Raji (cell line): Measurements from ENCODE around the gene KRT25.

Source experiments
- POLR2A ChIP-seq: IDR thresholded peaks from 2 replicates; pipeline ENCODE4 v1.6.1; 2011; ENCODE audit warnings: low read depth, low read length, control low read depth; ENCODE audit not compliant: insufficient read depth

Gene KRT25

DNA sequence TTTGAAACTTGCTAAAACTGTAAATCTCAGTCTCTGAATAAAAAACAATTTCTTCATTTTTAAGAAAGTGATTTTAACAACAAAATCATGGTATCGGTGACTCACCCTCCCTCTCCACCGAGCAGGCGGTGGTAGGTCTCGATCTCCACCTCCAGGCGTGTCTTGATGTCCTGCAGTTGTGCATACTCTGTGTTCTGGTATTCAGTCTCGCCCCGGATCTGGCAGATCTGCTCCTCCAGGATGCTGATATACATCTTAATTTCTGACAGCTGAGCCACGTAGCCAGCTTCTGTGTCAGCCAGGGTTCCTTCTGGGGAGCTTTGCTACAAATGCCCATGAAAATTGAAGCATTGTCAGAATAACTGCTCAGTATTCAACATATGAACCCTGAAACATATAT is 36.2 kb downstream of the KRT25 start:
- no peak for TF ChIP-seq POLR2A

DNA sequence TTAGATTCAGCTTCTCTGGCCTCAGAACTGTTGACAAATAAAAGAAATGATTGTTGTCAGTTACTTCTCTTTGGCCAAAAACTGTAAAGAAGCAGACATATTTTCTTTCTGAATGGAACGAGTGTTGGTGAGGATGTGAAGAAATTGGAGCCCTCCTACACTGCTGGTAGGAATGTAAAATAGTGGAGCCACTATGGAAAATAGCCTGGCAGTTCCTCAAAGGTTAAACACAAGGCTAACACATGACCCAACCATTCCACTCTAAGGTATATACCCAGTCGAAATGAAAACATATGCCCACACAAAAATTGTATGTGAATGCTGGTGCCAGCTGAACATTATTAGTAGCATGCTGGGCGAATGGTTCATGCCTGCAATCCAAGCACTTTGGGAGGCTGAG is 37.4 kb downstream of the KRT25 start:
- no peak for TF ChIP-seq POLR2A

DNA sequence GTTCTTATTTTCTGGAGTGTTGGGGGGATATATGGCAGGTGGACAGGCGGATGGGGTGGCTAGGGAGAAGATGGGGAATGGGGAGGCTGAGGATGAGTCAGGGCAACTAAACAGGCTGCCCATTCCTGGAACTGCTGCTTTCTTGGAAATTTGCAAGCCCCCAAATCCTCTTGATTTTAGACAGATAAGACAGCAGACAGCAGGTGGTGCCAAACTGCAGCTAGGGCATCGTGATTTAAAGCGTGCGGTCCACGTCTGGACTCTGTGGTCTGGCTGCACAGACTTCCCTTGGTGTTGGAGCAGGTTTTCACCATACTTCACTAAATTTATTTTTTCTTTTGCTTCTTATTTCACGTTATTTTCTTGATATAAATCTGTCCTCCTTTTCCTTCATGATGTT is 40.7 kb downstream of the KRT25 start:
- no peak for TF ChIP-seq POLR2A

DNA sequence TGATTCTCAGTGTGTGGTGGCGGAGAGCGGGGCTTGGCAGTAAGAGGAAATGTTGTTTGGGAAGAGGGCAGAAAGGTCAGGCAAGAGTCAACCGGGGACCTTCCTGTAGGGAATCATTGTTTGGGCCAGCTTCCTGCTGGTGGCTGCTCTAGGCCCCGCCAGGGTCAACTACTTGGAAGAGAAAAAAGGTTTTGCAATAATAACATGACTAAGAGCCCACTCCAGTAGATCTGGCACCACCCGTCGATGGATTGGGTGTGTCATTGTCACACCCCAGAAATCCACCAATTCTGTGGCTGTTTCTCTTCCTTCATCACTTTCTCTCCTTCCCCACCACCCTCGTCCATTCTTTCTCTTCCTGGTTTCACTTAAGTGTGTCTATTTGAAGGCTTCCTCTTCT is 47.4 kb downstream of the KRT25 start:
- no peak for TF ChIP-seq POLR2A

DNA sequence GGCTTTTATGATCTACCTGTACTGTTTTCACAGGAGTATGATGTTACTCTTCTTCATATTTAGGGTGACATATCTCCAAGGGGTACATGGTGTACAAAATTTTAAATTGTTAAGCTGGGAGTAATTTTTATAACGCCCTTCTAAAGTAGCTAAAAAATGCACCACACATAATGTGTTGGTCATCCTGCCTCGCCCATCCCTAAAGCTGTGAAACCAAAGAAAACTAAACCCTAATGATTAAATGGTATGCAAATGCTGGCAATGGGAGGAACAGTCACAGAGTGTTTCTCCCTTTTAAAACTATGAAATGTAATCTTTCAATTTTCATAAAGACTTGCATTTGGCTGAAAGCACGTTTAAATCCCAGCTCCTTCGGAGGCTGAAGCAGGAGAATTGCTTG is 49.5 kb downstream of the KRT25 start:
- TF ChIP-seq POLR2A, result no peak

DNA sequence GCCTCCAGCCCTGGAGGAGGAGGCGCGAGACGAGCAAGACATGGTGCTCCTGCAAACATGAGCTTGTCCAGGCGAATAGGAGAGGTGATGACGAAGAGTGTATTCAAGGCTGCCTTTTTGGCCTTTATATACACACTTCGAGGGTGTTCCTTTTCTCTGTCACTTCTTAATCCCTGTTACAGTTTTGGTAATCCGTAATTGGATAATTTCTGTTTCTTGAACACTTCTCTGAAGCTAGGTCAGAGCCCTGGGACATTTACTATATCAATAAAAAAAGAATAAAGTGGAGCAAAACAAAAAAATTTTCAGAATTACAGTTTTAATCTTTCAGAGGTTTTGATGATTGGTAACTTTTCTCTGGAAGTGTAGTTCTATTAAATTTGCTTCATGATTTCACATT is 51.5 kb downstream of the KRT25 start, which contains the start of gene KRT24:
Gene KRT24, minus strand, starts transcription at position 101 of the 400 bp plus-strand sequence. Its CDS starts 59 bp downstream, at position 42.
- TF ChIP-seq POLR2A, result no peak

DNA sequence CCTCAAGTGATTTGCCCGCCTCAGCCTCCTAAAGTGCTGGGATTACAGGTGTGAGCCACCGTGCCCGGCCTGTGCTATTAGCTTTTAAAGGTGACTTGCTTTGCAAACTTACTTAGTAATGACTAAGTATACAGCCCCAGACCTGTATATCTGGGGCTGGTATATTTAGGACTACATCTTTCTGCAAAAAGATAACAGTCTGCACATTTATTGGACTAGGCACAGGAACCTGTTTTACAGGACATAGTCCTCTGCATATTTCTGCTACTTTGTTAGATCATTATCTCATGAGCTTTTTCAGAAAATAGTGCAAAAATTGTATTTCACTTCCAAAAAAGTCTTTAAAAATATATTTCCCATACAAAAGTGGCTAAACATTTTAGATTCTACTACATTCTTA is 52.9 kb downstream of the KRT25 start:
- no peak for TF ChIP-seq POLR2A

DNA sequence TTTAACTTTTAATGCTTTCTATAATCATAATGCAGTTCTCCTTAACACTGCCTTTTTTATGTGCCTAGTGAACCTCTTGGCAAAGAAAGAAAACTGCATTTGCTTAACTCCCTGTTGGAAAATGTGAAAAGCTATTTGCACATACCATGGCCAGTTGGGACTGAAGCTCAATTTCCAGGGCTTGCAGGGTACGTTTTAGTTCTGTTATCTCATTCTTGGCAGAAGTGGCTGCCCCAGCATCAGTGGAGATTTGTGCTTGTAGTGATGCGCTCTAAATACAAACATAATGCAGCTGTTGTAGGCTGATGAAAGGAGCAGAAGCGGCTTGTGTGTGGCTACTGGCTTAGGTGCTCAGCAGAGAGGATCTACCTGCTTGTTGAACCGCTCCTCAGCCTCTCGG is 55.3 kb downstream of the KRT25 start:
- no peak for TF ChIP-seq POLR2A

DNA sequence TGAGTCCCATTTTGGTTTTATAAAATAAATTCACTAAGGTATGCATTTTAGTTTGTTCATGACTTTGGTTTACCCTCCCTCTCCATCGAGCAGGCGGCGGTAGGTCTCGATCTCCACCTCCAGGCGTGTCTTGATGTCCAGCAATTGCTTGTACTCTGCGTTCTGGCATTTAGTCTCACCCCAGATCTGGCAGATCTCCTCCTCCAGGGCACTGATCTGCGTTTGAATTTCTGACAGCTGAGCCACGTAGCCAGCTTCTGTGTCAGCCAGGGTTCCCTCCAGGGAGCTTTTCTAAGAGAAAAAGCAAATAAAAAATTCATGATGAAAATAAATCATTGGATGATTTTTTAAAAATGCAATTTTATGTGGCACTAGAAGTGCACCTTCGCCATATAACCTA is 55.8 kb downstream of the KRT25 start:
- no peak for TF ChIP-seq POLR2A
